ENCODE results near the gene SRP14.

The SRP14 gene

DNA sequence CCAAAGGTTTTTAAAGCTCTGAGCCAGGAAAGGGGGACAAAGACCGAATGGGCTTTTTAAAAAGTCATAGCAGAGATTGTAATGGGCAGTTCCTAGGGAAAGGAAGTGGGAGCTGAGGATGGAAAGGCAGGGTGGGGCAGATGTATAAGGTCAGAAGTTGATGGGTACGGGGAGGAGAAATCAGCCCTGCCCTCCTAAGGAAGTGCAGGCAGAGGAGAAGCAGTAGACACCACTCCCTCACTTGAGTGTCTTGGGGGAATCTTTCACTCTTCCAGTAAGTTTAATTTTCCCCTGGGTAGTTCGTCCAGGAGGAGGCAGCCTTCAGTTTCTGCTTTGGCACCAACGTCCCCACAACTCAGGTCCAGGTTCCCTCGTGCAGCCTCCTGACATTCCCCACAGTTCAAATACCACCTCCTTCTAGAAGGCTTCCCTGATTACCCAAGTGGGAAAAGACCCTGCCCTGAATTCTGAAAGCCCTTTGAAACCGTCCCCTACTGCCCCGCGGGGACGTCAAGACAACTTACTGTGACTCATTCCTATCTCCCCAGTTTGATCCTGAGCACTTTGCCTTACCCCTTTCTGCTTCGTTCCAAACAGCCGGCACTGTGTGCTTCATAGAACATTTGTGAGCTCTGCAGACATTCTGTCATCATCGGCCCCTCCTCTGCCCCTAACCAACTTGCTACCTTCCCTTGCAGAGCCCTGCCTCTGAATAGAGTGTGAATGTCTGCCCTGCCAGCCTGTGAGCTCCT is 14.3 kb upstream of the SRP14 start:
- no peak for DNase-seq (ENCODE audit: low read depth)

DNA sequence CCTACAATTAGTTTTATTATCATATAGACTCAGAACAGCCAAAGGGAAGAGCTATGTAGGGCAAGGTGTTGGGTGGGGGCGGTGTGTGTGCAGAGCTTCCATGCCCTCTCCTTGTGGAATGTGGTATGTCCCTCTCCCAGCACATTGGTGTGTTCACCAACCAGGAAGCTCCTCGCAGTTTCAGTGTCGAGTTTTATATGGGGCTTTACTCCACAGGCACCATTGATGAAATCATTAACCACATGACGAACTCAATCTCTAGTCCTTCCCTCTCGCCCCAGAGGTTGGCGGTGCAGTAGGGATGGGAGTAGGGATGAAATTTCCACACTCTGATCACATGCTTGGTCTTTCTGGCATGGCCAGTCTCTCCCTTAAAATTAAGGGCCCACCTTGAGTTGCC is 13.6 kb upstream of the SRP14 start:
- DNase-seq (ENCODE audit: low read depth), result no peak
- TF ChIP-seq, protein P1, sequence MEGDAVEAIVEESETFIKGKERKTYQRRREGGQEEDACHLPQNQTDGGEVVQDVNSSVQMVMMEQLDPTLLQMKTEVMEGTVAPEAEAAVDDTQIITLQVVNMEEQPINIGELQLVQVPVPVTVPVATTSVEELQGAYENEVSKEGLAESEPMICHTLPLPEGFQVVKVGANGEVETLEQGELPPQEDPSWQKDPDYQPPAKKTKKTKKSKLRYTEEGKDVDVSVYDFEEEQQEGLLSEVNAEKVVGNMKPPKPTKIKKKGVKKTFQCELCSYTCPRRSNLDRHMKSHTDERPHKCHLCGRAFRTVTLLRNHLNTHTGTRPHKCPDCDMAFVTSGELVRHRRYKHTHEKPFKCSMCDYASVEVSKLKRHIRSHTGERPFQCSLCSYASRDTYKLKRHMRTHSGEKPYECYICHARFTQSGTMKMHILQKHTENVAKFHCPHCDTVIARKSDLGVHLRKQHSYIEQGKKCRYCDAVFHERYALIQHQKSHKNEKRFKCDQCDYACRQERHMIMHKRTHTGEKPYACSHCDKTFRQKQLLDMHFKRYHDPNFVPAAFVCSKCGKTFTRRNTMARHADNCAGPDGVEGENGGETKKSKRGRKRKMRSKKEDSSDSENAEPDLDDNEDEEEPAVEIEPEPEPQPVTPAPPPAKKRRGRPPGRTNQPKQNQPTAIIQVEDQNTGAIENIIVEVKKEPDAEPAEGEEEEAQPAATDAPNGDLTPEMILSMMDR (IDR thresholded peaks at IDR 0.05; ENCODE audit: low read depth, low read length, missing control alignments), result no peak
- H3K4me3 ChIP-seq (ENCODE audit: low read depth, low read length), result no peak overlapping the region

More for the DNA sequence above, 14.3 kb upstream of the SRP14 start:
- TF ChIP-seq, protein P1 (IDR thresholded peaks at IDR 0.05; ENCODE audit: low read depth, low read length, missing control alignments), result peak; percentile 35
- no peak overlapping the region for H3K4me3 ChIP-seq (ENCODE audit: low read depth, low read length)

DNA sequence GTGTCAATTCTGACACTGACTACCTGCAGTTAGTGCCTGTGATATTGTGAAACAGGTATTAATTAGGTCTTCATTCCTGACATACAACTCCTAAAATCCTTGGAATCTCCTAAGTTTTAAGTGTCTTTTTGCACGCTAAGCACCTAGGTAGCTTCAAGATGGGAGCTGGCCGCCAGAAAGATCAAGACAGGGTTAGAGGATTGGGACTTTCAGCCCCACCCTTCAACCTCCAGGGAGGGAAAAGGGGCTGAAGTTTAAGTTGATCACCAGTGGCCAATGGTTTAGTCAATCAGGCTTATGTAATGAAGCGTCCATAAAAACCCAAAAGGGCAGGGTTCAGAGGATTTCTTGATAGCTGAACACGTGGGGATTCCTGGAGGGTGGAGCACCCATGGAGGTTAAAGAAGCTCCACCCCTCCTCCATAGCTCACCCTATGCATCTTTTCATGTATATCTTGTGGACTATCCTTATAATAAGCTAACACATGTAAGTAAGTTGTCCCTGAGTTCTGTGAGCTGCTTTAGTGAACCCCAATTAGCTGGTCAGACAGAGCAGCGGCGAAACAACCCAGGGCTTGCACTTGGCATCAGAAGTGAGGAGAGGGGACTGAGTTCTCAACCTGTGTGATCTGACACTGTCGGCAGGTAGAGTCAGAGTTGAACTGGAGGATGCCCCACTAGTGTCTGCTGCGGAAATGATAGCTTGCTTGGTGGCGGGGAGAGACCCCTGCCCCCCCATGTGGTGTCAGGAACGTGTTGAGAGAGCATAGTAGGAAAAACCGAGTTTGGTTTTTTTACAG is 12.8 kb upstream of the SRP14 start:
- H3K4me3 ChIP-seq (ENCODE audit: low read depth, low read length), result no peak overlapping the region
- DNase-seq (ENCODE audit: low read depth), result no peak
- TF ChIP-seq, protein P1 (IDR thresholded peaks at IDR 0.05; ENCODE audit: low read depth, low read length, missing control alignments), result no peak

DNA sequence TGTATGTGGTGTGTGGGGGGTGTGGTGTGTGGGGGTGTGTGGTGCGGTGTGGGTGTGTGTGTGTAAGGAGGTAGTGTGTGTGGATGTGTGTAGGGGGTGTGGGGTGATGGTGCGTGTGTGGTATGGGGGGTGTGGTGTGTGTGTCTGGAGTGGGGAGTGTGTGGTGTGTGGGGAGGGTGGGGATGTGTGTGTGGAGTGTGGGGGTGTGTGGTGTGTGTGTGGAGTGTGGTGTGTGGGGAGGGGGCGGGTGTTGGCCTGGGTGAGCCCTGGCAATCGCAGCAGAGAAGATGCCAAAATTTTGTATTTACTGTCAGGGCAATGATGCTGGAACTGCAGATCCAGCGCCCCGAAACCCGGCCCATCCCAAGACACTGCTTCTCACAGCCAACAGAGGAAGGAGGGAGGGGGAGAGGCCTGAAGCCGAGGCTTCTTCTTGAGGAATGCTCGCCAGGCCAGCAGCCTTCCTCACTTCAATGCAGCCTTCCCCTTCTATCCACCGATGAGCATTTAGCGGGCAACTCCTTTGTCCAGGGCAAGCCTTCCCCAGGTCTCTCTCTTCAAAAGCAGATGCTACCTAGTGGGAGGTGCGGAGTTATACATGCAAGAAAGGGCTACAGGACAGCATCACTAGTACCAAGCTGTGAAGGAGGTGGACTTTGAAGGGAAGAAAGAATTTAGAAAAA is 11.9 kb upstream of the SRP14 start:
- TF ChIP-seq, protein P1 (IDR thresholded peaks at IDR 0.05; ENCODE audit: low read depth, low read length, missing control alignments), result no peak
- H3K4me3 ChIP-seq (ENCODE audit: low read depth, low read length), result no peak overlapping the region
- DNase-seq (ENCODE audit: low read depth), result no peak

DNA sequence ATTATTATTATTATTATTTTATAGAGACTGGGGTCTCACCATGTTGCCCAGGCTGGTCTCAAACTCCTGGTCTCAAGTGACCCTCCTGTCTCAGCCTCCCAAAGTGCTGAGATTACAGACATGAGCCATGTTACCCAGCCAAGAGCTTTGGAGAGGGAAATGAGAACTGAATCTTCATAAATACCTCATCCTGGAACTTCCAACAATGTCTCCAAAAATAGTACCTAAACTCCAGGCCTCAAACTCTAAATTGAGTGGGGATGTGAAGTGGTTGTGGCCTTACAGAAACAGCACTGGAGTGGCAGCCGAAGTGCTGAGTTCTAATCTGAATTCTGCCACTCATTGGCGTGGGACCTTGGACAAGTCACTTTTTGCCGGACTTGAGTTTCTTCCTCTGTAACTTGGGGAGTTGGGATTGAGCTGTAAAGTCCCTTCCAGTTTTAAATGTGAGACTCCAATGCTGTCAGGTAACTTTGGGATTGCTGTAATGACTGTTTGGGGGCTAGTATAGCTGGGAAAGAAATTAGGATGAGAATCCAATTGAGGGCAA is 10.0 kb upstream of the SRP14 start:
- H3K4me3 ChIP-seq (ENCODE audit: low read depth, low read length), result no peak overlapping the region
- TF ChIP-seq, protein P1 (IDR thresholded peaks at IDR 0.05; ENCODE audit: low read depth, low read length, missing control alignments), result no peak
- no peak for DNase-seq (ENCODE audit: low read depth)

DNA sequence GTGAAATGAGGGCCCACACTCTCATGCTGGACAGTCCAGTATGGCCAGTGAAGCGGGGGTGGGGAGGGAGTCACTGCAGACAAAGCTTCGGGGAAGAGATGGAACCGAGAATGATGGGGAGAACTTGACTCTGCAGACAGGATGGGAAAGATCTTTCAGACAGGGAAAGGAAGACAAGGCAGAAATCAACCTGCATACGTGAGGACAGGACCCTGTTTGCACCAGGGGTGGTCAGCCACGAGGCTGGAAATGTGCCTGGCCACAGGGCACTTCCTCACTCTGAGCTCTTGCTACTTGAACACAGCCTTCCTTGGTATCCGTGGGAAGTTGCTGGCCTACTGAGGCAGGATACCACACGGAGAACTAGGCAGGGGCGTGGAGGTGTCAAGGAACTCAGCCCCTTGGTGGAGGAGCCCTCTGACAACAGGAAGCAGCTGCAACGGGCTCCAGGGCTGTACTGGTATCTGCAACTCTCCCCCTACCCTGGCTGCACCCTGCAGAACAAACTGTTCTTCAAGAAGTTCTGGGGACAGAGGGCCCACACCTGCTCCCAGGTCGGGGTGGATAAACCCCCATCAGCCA is 9.3 kb upstream of the SRP14 start:
- no peak for DNase-seq (ENCODE audit: low read depth)
- TF ChIP-seq, protein P1 (IDR thresholded peaks at IDR 0.05; ENCODE audit: low read depth, low read length, missing control alignments), result no peak
- H3K4me3 ChIP-seq (ENCODE audit: low read depth, low read length), result no peak overlapping the region
